Measurements from ENCODE around the gene MLPH.

DNA sequence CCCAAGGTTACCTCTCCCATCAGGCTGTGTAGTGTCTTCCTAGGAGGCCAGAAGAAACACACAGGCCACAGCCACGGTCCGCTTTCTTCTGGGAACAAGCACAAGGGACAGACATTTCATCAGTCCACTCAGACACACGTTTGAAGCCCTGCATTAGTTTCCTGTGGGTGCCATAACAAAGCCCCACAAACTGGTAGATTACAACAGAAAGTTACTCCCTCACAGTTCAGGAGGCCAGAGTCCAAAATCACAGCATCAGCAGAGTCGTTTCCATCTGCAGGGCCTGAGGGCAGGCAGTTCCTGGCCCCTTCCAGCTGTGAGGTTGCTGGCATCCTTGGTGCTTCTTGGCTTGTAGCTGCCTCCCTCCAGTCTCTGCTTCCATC is 70.6 kb downstream of the MLPH start:
- no peak for TF ChIP-seq CTCF (IDR thresholded peaks at IDR 0.05)
- TF ChIP-seq EZH2 (IDR thresholded peaks at IDR 0.05) = no peak
- no peak for TF ChIP-seq EZH2phosphoT487 (IDR thresholded peaks at IDR 0.05)

Measured in neural progenitor cell (in vitro differentiated cells).